ENCODE measurements around the gene ATXN7L1.

The ATXN7L1 gene

DNA sequence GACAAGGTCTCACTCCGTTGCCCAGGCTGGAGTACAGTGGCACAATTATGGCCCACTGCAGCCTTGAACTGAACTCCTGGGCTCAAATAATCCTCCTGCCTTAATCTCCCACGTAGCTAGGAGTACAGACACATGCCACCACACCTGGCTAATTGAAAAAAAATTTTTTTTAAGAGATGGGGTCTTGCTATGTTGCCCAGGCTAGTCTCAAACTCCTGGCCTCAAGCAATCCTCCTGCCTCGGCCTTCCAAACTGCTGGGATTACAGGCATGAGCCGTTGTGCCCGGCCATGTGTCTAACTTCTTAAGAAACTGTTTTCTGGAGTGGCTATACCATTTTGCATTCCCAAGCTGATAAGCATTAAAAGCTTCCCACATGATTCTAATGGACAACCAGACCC is 285.6 kb downstream of the ATXN7L1 start:
- Histone ChIP-seq H3K27ac (ENCODE audit: low read depth, low read length) (no peak overlapping the region), H3K36me3 (ENCODE audit: control insufficient read depth in 1 of 2, insufficient read depth in 2 of 2, low read length in 2 of 2) (no peaks in the 10 kb centered on the region)

DNA sequence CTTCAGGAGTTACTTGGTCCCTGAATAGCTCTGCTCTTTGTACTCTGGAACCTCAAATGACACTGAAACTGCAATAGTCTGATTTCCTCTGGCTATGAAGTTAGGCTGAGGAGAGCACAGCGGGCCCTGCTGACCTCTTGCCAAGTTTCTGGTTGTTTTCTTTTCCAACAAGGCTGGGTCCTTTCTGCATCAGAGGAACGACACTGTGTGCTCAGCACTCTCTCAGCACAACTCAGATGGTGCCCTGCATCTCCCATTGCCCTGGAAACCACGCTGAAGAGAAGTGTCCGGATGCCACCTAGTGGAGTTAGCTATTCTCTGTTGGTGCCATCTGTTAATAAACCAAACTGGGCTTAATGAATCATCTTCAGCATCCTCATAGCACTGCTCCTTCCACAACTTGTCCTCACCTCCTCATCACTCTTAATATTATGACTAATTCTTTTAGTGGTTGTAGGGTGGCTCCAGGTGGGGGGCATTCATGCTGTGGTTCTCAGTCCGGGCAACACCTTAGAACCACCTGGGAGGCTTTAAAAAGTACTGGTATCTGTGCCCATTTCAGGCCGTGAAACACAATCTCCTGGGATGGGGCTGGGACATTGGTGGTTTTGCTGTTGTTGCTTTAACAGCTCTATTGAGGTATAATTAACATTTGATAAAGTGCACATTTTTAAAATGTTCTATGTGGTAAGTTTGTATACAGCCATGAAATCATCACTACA is 286.9 kb downstream of the ATXN7L1 start:
- no peak overlapping the region for H3K27ac ChIP-seq (ENCODE audit: low read depth, low read length)

More for the DNA sequence above, 285.6 kb downstream of the ATXN7L1 start:
- H3K27me3 ChIP-seq (ENCODE audit: control insufficient read depth in 1 of 2, insufficient read depth in 2 of 2, low read length in 2 of 2), result no peaks in the 10 kb centered on the region
- H3K9me3 ChIP-seq (ENCODE audit: control insufficient read depth in 1 of 2, low read length in 2 of 2), result no peaks in the 10 kb centered on the region
- H3K9ac ChIP-seq (ENCODE audit: low read depth in 1 of 2, low read length in 2 of 2), result no peak overlapping the region
- H3K4me3 ChIP-seq (ENCODE audit: low read depth in 1 of 2, low read length in 2 of 2), result no peak overlapping the region
- H3K4me1 ChIP-seq (ENCODE audit: control insufficient read depth in 1 of 2, insufficient read depth in 2 of 2, low read length in 2 of 2), result peaks cover 0 to 7% of the 10 kb centered on the region in 2 donors

DNA sequence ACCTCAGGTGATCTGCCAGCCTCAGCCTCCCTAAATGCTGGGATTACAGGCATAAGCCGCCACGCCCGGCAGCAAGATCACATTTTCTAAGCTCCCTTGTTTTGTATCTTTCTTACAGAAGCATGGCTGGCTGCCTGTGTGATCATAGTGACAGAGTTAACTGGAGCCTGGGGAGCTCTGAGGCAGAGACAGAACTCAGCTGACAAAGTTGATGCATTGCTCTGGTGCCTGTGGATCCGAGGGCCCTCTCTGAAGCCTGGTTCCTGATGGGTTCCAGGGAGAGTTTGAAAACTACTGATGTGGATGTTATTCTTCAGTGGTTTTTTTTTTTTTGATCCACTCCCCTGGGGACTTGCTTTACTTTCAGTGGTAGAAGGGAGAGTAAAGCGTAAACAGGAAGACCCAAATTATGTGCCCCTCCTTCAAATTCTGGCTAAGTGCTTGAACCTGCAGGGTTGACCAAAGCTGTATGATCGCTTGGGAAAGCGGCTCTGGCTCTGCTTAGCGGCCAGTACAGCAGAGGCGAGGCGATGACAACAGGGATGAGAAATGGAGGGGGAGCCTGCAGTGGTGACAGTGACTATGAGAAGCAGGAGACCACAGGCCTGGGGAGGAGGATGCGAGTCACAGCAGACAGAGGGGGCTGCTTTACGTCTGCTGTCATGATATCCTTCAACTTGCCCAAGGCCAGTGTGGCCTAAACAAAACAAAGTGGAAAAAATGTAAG is 288.3 kb downstream of the ATXN7L1 start:
- H3K4me3 ChIP-seq (ENCODE audit: low read depth in 1 of 2, low read length in 2 of 2), result no peak overlapping the region
- H3K9me3 ChIP-seq (ENCODE audit: control insufficient read depth in 1 of 2, low read length in 2 of 2), result no peaks in the 10 kb centered on the region
- peaks cover 0 to 7% of the 10 kb centered on the region in 2 donors for H3K4me1 ChIP-seq (ENCODE audit: control insufficient read depth in 1 of 2, insufficient read depth in 2 of 2, low read length in 2 of 2)
- H3K27me3 ChIP-seq (ENCODE audit: control insufficient read depth in 1 of 2, insufficient read depth in 2 of 2, low read length in 2 of 2), result no peaks in the 10 kb centered on the region
- no peak overlapping the region for H3K27ac ChIP-seq (ENCODE audit: low read depth, low read length)
- no peak overlapping the region for H3K9ac ChIP-seq (ENCODE audit: low read depth in 1 of 2, low read length in 2 of 2)
- no peaks in the 10 kb centered on the region for H3K36me3 ChIP-seq (ENCODE audit: control insufficient read depth in 1 of 2, insufficient read depth in 2 of 2, low read length in 2 of 2)

More for the DNA sequence above, 286.9 kb downstream of the ATXN7L1 start:
- Histone ChIP-seq H3K4me3 (ENCODE audit: low read depth in 1 of 2, low read length in 2 of 2) (no peak overlapping the region), H3K36me3 (ENCODE audit: control insufficient read depth in 1 of 2, insufficient read depth in 2 of 2, low read length in 2 of 2) (no peaks in the 10 kb centered on the region), H3K4me1 (ENCODE audit: control insufficient read depth in 1 of 2, insufficient read depth in 2 of 2, low read length in 2 of 2) (peaks cover 0 to 7% of the 10 kb centered on the region in 2 donors), H3K9me3 (ENCODE audit: control insufficient read depth in 1 of 2, low read length in 2 of 2) (no peaks in the 10 kb centered on the region), H3K27me3 (ENCODE audit: control insufficient read depth in 1 of 2, insufficient read depth in 2 of 2, low read length in 2 of 2) (no peaks in the 10 kb centered on the region), H3K9ac (ENCODE audit: low read depth in 1 of 2, low read length in 2 of 2) (no peak overlapping the region)

DNA sequence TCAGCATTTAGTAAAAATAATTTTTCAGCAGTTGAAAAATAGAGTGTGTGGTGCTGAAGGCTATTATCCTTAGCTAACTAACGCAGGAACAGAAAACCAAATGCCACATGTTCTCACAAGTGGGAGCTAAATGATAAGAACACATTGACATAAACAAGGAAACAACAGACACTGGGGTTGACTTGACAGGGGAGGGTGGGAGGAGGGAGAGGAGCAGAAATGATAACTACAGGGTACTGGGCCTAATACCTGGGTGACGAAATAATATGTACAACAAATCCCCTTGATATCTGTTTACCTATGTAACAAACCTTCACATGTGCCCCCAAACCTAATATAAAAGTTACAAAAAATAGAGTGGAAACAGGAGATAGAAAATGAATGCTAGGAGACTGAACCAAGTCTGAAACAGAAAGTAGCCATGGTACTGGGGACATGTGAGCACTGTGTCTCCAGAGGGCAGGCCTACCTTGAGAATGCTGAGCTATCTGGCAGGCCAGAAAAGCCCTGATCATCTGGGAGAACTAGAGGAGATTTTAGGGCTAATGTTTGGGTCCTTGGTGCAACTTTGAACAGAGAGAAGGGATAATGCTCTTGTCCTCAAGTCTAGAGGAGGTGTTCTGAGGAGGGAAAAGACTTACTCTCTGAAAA is 290.4 kb downstream of the ATXN7L1 start:
- Histone ChIP-seq H3K27ac (ENCODE audit: low read depth, low read length) (no peak overlapping the region), H3K36me3 (ENCODE audit: control insufficient read depth in 1 of 2, insufficient read depth in 2 of 2, low read length in 2 of 2) (no peaks in the 10 kb centered on the region), H3K27me3 (ENCODE audit: control insufficient read depth in 1 of 2, insufficient read depth in 2 of 2, low read length in 2 of 2) (no peaks in the 10 kb centered on the region), H3K9me3 (ENCODE audit: control insufficient read depth in 1 of 2, low read length in 2 of 2) (no peaks in the 10 kb centered on the region), H3K9ac (ENCODE audit: low read depth in 1 of 2, low read length in 2 of 2) (no peak overlapping the region), H3K4me1 (ENCODE audit: control insufficient read depth in 1 of 2, insufficient read depth in 2 of 2, low read length in 2 of 2) (peaks cover 0 to 13% of the 10 kb centered on the region in 2 donors), H3K4me3 (ENCODE audit: low read depth in 1 of 2, low read length in 2 of 2) (no peak overlapping the region)

DNA sequence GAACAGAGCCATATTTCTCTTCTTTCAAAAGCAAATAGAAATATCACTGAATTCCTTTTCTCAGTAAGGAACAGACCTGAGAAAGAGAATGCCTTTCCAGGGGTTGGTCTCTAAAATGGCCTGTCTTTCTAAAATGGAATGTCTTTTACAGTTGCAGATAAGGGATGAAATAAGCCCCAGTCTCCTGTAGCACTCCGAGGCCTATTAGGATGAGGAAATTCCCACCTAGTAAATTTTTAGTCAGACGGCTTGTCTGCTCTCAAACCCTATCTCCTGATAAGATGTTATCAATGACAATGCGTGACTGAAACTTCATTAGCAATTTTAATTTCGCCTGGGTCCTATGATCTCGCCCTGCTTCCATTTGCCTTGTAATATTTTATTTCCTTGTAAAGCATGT is 292.2 kb downstream of the ATXN7L1 start:
- H3K27me3 ChIP-seq (ENCODE audit: control insufficient read depth in 1 of 2, insufficient read depth in 2 of 2, low read length in 2 of 2), result no peaks in the 10 kb centered on the region
- H3K27ac ChIP-seq (ENCODE audit: low read depth, low read length), result no peak overlapping the region
- no peak overlapping the region for H3K4me3 ChIP-seq (ENCODE audit: low read depth in 1 of 2, low read length in 2 of 2)
- H3K4me1 ChIP-seq (ENCODE audit: control insufficient read depth in 1 of 2, insufficient read depth in 2 of 2, low read length in 2 of 2), result peaks cover 0 to 11% of the 10 kb centered on the region in 2 donors
- no peaks in the 10 kb centered on the region for H3K36me3 ChIP-seq (ENCODE audit: control insufficient read depth in 1 of 2, insufficient read depth in 2 of 2, low read length in 2 of 2)
- H3K9me3 ChIP-seq (ENCODE audit: control insufficient read depth in 1 of 2, low read length in 2 of 2), result no peaks in the 10 kb centered on the region
- H3K9ac ChIP-seq (ENCODE audit: low read depth in 1 of 2, low read length in 2 of 2), result no peak overlapping the region

DNA sequence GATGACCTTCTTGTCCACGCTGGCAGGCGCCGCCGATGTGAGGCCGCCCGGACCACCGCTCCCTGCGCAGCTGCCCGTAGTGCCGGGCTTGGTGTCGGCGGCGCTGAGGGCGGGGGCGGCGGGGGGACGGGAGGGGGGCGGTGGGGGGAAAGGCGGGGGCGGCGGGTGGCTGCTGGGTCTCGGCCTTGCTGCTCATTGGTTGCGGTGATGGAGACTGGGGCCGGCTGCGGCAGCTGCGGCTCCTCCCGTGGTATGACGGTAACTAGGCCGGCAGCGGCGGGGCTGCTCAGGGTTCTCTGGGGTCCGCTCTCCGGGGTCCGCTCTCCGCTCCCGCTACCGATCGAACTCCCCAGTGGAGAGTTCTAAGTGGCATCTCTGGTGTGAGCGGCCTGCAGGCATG is 293.3 kb downstream of the ATXN7L1 start:
- H3K4me1 ChIP-seq (ENCODE audit: control insufficient read depth in 1 of 2, insufficient read depth in 2 of 2, low read length in 2 of 2), result peaks cover 0 to 8% of the 10 kb centered on the region in 2 donors
- H3K27me3 ChIP-seq (ENCODE audit: control insufficient read depth in 1 of 2, insufficient read depth in 2 of 2, low read length in 2 of 2), result no peaks in the 10 kb centered on the region

DNA sequence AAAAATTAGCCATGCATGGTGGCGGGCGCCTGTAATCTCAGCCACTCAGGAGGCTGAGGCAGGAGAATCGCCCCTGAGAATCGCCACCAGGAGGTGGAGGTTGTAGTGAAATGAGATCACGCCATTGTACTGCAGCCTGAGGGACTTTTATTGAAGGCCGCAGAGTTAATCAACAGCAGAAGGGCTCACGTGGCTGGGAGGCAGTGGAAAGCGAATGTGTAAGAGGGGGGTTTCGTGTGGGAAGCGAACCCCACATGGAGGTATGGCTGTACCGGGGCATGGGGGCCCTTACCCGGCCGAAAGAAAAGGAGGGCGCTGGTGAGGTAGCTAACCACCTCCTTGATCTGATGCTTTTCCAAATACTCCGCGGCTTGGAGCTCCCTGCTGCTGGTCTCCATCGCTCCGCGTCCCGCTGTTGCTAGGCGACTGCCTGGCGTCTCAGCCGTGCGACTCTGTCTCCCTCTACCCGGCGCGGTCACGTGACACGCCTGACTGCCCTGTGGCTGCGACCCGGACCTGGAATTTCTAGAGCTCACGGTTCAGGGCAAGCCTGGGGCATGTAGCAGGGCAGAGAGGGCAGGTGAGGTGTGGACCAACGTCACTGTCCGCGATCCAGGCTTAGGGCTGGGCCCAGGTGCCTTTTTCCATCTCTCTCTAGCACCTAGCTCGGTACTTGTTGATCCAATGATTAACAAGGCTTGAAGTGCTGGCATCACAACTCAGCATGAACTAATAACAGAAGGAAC is 295.2 kb downstream of the ATXN7L1 start, which contains the start of gene EFCAB10:
TSS of gene EFCAB10 (minus strand) at position 428 of the 746 bp plus-strand sequence. CDS start at position 398, 30 bp downstream.
- Histone ChIP-seq H3K4me1 (ENCODE audit: control insufficient read depth in 1 of 2, insufficient read depth in 2 of 2, low read length in 2 of 2) (peaks cover 0 to 8% of the 10 kb centered on the region in 2 donors), H3K4me3 (ENCODE audit: low read depth in 1 of 2, low read length in 2 of 2) (peak within 1 kb of the TSS; percentile 69 to 75), H3K9ac (ENCODE audit: low read depth in 1 of 2, low read length in 2 of 2) (no peak within 1 kb of the TSS), H3K36me3 (ENCODE audit: control insufficient read depth in 1 of 2, insufficient read depth in 2 of 2, low read length in 2 of 2) (no peaks in the 10 kb centered on the region), H3K27me3 (ENCODE audit: control insufficient read depth in 1 of 2, insufficient read depth in 2 of 2, low read length in 2 of 2) (no peaks in the 10 kb centered on the region), H3K27ac (ENCODE audit: low read depth, low read length) (no peak within 1 kb of the TSS), H3K9me3 (ENCODE audit: control insufficient read depth in 1 of 2, low read length in 2 of 2) (no peaks in the 10 kb centered on the region)

More for the DNA sequence above, 293.3 kb downstream of the ATXN7L1 start:
- Histone ChIP-seq H3K4me3 (ENCODE audit: low read depth in 1 of 2, low read length in 2 of 2) (no peak overlapping the region), H3K9me3 (ENCODE audit: control insufficient read depth in 1 of 2, low read length in 2 of 2) (no peaks in the 10 kb centered on the region), H3K9ac (ENCODE audit: low read depth in 1 of 2, low read length in 2 of 2) (no peak overlapping the region), H3K27ac (ENCODE audit: low read depth, low read length) (no peak overlapping the region), H3K36me3 (ENCODE audit: control insufficient read depth in 1 of 2, insufficient read depth in 2 of 2, low read length in 2 of 2) (no peaks in the 10 kb centered on the region)

DNA sequence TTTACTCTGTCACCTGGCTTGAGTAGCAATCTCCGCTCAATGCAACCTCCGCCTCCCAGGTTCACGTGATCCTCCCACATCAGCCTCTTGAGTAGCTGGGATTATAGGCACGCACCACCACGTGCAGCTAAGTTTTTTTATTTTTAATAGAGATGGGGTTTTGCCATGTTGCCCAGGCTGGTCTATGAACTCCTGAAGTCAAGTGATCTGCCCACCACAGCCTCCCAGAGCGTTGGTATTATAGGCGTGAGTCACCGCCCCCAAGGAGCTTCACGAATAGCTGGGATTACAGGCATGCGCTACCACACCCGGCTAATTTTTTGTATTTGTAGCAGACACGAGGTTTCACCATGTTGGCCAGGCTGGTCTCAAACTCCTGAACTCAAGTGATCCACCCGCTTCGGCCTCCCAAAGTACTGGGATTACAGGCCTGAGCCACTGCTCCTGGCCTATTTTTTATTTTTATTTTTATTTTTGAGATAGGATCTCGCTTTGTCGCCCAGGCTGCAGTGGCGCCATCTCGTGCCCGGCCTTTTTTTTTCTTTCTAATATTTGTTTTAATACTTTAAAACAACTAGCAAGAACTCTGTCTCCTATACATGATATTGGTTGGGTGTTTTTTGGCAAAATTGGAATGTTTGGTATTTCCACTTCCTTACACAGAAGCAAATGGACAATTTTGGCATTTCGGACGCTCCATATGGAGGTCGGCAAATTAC is 296.2 kb downstream of the ATXN7L1 start:
- Histone ChIP-seq H3K4me3 (ENCODE audit: low read depth in 1 of 2, low read length in 2 of 2) (no peak overlapping the region), H3K9ac (ENCODE audit: low read depth in 1 of 2, low read length in 2 of 2) (no peak overlapping the region)

DNA sequence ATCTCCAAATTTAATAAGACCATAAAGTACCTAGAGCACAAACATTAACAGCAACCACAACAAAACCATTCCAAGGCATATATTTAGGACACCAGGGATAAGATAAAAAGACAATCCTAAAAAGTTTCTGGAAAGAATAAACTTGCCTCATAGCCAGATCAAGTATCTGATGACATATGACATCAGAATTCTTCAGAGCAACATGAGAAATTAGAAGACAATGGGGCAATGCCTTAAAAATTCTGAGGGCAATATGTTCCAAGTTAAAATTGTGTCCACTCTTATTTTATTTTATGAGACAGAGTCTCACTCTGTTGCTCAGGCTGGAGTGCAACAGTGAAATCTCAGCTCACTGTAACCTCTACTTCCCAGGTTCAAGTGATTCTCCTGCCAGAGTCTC is 297.9 kb downstream of the ATXN7L1 start:
- Histone ChIP-seq H3K36me3 (ENCODE audit: control insufficient read depth in 1 of 2, insufficient read depth in 2 of 2, low read length in 2 of 2) (no peaks in the 10 kb centered on the region), H3K27ac (ENCODE audit: low read depth, low read length) (no peak overlapping the region), H3K4me3 (ENCODE audit: low read depth in 1 of 2, low read length in 2 of 2) (no peak overlapping the region), H3K9ac (ENCODE audit: low read depth in 1 of 2, low read length in 2 of 2) (no peak overlapping the region), H3K9me3 (ENCODE audit: control insufficient read depth in 1 of 2, low read length in 2 of 2) (no peaks in the 10 kb centered on the region), H3K4me1 (ENCODE audit: control insufficient read depth in 1 of 2, insufficient read depth in 2 of 2, low read length in 2 of 2) (peaks cover 0 to 8% of the 10 kb centered on the region in 2 donors), H3K27me3 (ENCODE audit: control insufficient read depth in 1 of 2, insufficient read depth in 2 of 2, low read length in 2 of 2) (no peaks in the 10 kb centered on the region)

More for the DNA sequence above, 296.2 kb downstream of the ATXN7L1 start:
- H3K27me3 ChIP-seq (ENCODE audit: control insufficient read depth in 1 of 2, insufficient read depth in 2 of 2, low read length in 2 of 2), result no peaks in the 10 kb centered on the region
- no peaks in the 10 kb centered on the region for H3K9me3 ChIP-seq (ENCODE audit: control insufficient read depth in 1 of 2, low read length in 2 of 2)
- peaks cover 0 to 8% of the 10 kb centered on the region in 2 donors for H3K4me1 ChIP-seq (ENCODE audit: control insufficient read depth in 1 of 2, insufficient read depth in 2 of 2, low read length in 2 of 2)
- no peak overlapping the region for H3K27ac ChIP-seq (ENCODE audit: low read depth, low read length)
- H3K36me3 ChIP-seq (ENCODE audit: control insufficient read depth in 1 of 2, insufficient read depth in 2 of 2, low read length in 2 of 2), result no peaks in the 10 kb centered on the region

All from duodenal mucosa (tissue), 2 donors.